NCI-H345 (cell line): Measurements from ENCODE around the gene GJC2.
A peak's percentile ranks its signal among the peaks of the same experiment; 100 is the strongest.

Experiments
- DNase-seq: peaks from one replicate; lab custom pipeline; 2025; lab: John Stamatoyannopoulos, UW

Gene GJC2

DNA sequence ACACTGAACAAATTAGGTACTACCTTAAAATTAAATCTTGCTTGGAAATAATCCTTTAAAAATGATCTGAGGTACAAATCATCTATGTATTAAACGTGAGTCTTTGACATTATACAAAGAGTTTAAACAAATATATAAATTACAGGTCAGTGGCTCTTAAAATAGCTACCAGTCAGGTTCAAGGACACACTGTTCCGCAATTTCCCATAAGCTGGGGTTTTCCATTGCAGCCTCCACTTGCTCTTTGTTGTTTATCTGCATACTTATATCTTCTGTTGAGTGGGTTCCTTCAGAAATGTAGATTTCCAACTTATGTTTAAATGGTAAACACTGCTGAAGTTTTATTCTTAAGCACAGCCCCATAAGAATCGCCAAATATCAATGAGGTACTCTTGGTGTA is 34.9 kb upstream of the GJC2 start:
- DNase-seq, result no peak

DNA sequence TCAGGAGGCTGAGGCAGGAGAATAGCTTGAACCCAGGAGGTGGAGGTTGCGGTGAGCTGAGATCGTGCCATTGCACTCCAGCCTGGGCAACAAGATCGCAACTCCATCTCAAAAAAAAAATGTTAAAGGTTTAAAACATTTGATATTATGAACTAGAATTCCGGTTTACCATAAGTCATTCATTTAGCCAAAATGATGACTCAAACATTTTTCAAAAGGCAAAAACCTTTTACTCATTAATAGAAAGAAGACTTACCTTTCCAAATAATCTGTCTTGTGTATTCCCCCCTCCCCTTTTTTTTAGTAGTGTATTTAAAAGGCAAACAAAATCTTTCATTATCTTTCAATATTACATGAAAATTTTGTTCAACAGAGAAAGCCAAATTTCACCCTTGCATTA is 32.4 kb upstream of the GJC2 start:
- DNase-seq, result no peak

DNA sequence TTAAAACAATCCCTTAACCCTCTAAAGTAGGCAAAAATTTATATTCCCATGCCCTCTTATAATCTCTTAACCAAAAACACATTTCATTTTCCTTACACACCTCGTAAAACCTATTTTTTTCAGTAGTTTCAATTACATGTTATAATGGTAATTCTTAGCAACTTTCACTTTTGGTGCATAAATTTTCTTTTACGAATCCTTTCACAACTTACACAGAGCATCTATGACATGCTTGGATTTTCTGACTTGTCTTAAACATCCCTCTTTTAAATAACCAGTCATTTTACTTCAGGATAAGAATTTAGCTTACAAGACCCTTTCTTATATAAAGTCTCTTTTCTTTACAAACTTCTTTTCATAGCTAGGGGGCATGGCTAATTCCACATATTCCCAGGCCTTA is 31.7 kb upstream of the GJC2 start:
- DNase-seq, result no peak

DNA sequence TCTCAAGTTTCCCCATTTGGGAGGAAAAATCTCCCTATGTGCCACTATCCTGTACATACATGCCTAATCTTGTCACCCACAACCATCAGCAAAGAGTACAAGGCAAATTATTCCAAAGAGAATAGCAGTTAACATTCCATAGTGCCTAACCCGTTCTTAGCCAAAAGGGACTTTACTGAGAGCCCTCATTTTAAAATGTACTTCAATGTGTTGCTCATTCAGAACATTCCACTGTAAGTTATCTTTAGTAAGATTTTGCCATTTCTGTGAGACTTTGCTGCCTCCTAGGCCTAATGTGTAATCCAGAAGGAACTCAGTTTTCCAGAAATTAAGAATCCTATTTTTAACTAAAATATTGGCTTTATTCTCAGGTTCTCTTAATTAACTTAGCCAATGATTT is 29.4 kb upstream of the GJC2 start:
- DNase-seq, result no peak

DNA sequence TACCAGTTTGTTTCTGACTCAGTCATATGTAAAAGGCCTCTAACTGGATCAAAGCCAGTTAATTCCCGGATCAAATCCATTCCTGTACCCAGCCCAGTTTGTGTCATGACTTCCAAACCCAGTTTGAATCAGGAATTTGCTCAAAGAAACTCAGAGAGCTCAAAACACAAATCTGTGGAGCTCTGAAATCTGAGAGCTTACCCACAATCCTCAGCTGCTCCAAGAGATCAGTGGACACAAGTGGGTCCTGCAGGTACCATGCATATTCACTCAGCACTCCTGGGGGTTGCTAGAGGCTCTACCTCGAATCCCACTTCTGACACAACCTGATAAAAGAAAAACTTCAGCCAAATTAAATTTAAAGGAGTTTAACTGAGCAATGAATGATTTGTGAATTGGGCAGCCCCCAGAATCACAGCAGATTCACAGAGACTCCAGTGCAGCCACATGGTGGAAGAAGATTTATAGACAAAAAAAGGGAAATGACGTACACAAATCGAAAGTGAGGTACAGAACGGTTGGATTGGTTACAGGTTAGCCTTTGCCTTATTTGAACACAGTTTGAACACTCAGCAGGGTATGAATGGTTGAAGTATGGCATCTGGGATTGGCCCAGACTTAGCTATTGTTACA is 28.8 kb upstream of the GJC2 start:
- no peak for DNase-seq

DNA sequence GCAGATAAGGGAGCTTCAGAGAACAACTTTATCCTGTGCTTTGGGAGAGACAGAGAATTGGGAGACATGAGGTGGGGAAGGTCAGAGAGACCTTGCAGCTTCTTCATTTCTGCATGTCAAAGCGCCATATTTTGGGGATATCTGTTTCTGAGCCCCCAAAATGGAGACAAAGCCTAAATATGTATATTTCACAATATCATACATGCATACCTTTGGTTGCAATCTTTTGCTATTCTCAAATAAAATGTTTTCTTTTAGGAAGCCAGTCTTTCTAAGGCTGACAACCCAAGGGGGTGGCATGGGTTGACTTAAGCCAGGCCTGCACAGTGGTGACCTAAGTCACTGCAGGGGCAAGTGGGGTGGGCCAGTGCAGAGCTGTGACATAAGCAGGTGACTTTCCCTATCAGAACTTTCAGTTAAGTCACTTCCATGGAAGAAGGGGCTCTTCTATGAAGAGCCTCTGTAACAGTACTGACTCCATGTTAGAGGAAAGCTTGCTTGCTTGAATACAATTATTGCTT is 26.7 kb upstream of the GJC2 start:
- no peak for DNase-seq

DNA sequence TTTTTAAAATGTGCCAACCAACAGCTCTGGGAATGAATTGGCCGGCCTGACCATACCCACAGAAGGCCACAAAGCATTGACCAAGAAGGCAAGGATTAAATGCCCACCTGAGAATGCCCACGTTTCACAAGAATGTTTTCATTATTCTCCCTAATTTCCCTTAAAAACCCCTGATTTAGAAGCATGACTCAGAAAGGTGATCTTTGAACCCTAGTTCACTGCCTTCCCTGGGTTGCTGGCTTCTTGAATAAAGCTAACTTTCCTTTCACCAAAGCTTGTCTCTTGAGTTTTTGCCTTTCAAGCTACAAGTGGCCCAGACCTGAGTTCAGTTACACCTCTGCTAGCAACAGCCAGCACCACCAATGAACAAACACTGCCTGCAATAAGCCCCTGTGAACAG is 26.2 kb upstream of the GJC2 start:
- no peak for DNase-seq

DNA sequence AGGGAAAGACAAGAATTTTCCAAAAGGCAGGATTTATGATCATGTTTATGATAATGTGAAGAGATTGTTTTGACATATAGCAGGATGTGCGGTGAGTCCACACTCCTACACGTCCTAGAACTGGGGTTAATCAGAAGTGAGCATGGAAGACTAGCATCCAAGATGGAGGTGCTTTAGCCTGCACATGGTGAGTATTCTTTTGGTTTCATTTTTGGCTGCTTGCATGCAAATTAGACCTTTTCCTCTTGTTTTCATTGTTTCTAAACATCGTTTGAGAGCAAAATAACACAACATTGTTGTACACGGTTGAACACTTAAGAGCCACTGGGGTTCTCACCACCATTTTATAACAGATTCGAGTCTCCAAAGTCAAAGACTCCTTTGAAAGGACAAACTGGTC is 24.5 kb upstream of the GJC2 start:
- DNase-seq, result no peak

DNA sequence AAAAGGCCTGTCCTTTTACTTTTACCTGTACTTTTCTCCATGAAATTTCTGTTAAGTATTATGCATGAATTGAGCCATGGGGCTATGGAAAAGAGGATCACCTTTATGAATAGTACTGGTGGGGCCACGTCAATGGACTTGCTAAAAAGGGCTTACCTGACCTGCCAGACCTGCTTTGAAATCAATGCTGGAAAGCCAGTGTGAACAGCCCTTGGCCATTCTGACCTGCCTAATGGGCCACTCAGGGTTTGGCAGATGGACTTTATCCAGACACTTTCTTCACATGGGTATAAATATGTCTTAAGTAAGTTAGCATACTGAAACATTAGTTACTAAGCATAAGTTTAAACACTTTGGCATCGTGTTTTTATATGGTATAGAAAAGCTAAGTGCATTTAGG is 18.0 kb upstream of the GJC2 start:
- no peak for DNase-seq

DNA sequence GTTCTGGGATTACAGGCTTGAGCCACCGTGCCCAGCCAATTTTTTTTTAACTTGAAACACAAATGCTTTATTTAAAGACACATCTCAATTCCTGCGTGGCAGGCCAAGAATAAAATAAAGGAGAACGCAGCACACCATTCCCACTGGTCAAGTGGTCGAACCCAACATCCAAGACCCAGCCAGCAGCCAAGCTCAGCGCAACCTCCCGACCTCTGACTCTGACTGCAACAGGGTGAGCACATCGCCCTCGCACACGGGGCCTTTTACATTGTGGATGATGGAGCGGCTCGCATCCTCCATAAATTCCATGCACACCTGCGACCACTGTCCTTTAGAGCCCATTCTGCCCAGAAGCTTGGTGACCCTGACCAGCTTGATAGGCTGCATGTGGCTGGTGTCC is 15.1 kb upstream of the GJC2 start:
- DNase-seq, result no peak

DNA sequence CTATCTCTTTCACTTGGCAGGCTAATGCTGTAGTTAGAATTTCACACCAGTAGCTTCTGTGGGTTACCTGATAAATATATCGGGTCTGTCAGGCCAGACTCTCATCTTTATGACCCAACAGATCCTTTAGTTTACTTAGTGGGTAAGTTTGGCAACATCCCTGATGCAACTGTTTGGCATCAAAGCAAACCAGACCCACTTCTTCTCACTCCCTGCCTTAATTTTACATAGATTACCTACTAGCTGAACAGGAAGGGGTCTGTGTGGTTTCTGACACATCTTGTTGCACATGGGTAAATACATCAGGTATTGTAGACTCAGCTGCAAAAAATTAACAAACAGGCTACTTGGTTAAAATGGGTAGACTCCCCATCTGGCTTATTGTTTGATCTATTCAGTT is 12.8 kb upstream of the GJC2 start:
- no peak for DNase-seq

DNA sequence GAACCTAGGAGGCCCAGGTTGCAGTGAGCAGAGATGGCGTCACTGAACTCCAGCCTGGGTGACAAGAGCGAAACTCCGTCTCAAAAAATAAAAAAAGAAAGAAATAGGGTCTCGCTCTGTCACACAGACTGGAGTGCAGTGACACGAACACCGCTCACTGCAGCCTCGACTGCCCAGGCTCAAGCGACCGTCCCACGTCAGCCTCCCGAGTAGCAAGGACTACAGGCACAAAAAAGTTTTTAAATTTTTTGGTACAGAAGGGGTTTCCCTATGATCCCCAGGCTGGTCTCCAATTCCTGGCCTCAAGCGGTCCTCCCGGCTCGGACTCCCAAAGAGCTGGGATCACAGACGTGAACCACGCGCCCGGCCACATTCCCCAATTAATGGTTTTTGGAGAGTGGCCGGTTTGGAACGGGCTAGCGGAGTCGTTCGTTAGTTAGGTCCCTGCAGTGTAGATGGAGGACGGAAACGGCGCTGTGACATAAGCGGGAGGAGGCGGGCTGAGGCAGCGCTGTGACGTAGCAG is 10.3 kb upstream of the GJC2 start:
- no peak for DNase-seq

DNA sequence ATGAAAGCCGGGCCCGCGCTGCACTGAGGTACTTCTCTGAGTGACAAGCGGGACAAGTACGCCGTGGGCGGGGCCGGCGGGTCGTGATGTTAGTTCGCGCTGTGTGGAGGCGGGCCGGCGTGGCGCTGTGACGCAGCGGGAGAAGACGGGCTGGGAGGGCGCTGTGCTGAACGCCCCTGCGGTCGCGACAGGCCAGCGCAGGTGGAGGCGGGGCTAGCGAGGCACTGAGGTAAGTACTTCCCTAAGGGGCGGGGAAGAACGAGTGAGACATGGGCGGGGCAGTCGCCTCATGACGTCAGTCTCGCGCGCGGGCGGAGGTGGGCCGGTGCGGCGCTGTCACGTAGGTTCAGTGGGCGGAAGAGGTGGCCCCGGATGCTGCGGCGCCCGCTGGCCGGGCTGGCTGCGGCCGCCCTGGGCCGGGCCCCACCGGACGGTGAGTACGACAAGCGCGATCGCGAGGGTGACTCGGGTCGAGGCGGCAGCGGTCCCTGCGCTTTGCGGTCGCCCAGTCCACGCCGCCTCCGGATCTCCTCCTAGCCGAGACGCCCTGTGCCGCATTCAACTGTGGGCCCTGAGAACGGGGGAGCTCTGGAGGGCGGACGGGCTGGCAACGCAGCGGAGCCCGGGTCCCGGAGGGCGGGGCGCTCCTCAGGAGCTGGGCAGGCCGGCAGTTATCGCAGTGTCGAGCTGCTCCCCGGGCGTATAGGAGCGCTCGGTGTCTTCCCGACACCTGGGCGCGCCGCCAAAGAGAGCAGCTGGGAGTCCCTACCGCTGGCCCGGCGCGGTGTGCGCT is 9.6 kb upstream of the GJC2 start, which contains the start of gene GUK1:
Gene GUK1 (plus strand): TSS at position 349 of the 793 bp plus-strand sequence. CDS start 24 bp downstream, at position 373.
- DNase-seq, result peak; percentile 100

DNA sequence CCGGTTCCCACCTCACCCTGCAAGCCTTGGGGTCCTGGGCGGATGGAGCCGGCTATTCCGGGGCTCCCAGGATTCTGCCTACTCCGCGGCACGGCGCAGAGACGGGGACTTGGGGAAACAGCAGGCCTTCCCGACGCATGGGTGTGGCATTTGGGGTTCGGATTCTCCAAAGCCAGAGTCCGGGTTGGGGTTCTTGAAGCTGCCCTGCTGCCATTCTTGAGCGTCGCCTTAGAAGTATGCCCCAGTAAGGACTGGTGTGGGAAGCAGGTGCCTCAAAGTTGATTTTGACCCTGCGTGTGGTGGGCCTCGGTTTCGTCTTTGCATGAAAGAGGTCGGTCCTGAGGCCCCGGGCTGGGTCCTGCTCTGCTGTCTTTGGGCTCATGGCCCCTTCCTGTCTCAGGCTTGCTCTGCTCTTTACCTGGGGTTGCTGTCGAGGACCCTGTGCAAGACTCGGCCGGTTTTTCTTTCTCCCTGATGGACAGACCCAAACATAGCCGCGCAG is 9.0 kb upstream of the GJC2 start:
- no peak for DNase-seq

DNA sequence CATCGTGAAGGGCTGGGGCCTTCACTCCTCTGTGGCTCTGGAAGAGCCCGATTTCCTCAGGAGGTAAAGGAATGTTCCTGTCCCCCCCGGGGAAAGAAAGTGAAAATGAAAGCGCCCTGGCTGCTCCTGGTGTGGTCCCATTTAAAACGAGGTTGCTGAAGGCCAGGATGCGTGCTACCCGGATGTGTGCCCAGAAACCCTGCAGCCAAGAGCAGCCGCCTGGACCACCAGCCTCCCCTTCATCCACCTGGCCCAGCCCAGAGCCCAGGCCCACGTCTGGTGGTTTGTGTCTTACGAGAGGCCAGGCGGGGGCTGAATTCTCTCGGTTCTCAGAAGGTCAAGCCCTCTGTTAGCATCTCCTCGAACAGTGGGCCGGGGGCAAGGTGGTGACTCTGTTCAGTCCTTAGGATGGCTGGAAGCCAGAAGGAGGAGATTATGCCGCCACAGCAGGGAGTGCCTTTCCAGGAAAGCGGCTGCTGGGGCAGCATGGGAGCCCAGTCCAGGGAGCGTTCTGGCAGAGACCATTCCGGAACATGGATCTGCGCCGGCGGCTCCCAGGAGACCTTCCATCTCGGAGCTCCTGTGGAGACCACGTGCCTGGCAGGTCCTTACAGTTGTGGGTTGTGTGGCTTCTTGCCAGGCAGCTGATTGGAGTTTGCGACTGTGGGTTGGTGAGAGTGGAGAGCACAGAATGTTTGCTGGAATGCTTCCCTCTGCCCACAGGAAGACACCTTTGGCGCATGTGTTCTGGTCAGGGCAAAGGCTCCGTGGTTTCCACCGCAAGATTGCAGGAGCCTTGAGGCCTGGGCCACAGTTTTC is 8.3 kb upstream of the GJC2 start:
- DNase-seq, result no peak

DNA sequence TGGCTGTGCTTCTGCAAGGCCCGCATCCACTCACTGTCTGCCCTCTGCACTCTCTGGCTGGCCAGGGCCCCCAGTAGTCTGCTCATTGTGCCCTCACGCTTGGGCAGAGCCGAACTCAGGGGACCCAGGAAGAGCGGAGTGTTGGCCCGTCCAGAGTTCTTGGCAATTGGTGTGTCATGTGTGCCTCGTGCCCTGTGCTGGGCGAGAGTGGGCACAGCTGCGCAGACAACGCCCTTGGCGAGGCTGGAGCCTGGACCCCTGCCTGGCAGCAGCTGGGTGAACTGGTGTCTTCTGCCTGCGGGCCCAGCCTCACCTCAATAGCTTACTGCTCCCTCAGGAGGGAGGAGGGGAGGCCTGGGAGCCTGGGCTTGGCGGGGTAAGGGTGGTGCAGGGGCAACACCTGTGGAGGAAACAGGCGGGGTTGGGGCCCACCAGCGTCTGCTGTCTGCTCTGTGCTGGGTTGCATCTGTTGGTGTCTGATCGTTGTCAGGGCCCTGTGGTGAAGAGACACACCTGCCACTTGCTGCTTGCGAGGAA is 7.5 kb upstream of the GJC2 start:
- DNase-seq, result no peak

DNA sequence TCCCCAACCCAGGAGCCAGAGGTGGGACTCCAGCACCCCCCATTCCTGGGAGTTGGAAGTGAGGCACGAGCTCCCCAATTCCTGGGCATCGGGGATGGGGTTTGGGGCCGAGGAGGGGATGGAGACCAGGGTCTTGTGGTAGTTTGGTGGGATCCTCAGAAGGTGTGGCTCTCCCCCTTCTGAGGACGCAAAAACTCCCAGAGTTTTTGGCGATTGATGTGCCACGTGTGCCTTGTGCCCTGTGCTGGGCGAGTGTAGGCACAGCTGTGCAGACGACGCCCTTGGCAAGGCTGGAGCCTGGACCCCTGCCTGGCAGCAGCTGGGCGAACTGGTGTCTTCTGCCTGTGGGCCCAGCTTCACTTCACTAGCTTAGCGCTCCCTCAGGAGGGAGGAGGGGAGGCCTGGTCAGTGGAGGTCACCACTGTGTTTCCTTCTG is 7.0 kb upstream of the GJC2 start:
- DNase-seq, result no peak

DNA sequence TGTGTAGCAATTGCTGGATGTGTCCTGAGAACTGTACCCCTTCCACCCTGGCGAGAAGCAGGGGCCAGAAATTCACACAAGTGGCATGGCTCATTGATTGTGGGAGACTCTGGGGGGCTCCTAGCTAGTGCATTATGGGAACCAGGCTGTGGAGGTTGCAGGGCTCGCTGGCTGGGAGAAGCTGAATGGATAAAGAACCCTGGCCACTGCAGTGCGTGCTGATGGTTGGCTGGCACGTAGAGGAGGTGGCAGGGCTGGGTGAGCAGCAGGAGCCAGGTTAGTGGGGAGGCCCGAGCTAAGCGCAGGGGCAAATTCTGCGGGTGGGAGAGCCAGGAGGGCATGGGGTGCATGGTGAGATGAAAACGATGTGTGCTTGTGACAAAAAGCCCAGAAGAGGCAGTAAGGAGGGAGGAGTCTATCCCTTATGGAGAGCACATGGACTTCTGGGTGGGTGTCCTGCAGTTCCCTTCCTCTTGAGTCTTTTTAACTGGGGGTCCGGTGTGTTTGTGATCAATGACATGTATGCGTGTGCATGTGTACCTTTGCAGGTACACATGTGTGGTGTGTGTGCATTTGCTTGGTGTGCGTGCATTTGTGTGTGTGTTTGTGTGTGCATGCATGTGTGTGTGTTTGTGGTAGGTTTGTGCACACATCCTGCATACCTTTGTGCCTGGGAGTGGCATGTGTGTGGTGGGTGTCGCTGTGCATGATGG is 6.1 kb upstream of the GJC2 start:
- DNase-seq, result no peak

DNA sequence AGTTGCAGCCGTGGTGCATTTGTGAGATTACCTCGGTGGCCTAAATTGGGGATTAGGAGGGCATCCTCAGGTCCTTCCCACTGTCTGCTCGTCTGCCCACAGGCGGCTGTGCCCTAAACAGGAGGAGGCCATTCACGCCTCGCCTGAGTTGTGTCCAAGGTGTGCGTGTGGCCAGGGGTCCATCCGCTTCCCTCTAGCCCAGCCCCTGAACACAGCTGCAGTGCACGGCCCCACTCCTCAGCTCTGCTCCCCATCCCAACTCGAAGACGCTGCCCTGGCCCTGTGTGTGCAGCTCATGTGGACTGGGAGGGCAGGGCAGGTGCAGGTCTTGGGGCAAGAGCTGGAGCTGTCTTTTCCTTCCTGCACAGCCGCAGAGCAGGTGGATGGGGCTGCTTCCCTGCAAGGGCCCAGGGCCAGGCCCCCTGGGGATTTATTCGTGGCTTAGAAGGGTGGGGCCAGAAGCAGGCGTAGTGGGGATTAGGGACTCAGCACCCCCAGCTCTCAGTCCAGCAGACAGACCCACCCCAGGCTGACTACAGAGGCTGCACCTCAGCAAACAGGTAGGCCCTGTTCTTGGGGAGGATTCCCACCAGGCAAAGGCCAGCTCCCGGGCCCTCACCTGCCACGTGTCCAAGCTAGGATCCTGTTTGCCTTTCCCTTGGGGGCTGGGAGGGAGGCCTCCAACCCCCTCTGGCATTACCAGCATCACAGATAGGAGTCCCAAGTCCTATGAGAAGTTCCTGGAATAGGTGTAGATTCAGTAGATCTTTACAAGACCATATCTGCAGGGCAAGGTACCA is 5.3 kb upstream of the GJC2 start:
- DNase-seq, result no peak

DNA sequence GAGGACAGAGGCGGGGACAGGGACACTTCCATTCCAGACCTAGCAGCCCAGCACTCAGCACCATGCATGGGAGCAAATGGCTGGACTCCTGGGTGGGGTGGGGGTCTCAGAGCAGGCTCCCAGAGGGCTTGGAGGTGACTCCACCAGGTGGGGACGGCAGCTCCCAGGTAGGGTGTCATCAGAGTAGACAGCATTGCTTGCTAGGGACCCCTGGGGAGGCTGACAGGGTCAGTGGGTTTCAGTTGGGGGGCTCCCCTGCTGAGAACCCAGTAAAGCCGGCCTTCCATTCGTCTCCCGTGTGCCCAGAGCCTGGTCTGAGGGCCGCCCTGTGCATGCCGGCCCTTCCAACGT is 4.8 kb upstream of the GJC2 start:
- no peak for DNase-seq
